GM12878 (cell line): Measurements from ENCODE around the gene TUT1. TPM values are rescaled to one million over a fixed set of nuclear protein-coding genes. Genes with fewer than 3 reads are reported as not detected.

Source experiments
- BCL3 ChIP-seq: IDR thresholded peaks from 2 replicates; pipeline ENCODE4 v1.6.1; 2011; ENCODE audit warnings: borderline replicate concordance, low read depth, mild to moderate bottlenecking, moderate library complexity, low read length; ENCODE audit not compliant: insufficient read depth, poor library complexity, severe bottlenecking
- CBFB ChIP-seq: IDR thresholded peaks from 2 replicates; pipeline ENCODE4 v1.6.1; 2016; ENCODE audit warnings: antibody characterized with exemption, low read depth
- CREM ChIP-seq: IDR thresholded peaks from 2 replicates; pipeline ENCODE4 v1.6.1; 2014; ENCODE audit warnings: antibody characterized with exemption, low read depth
- CTCF ChIP-seq, 3 experiments: IDR thresholded peaks in 2 of 3; conservative IDR thresholded peaks in 1 of 3; 2 replicates each; pipeline ENCODE4 v1.5.1; 2011; ENCODE audit warnings: low read depth in 3 of 3, low read length in 3 of 3, mild to moderate bottlenecking in 3 of 3, control low read depth in 2 of 3, moderate library complexity in 2 of 3, inconsistent platforms in 1 of 3, mixed read lengths in 1 of 3; ENCODE audit not compliant: control insufficient read depth in 2 of 3, insufficient read depth in 1 of 3; ENCODE audit errors: extremely low read depth in 1 of 3
- EED ChIP-seq: sonication (generic); IDR thresholded peaks from 2 replicates; pipeline ENCODE4 v1.6.1; 2016; ENCODE audit warnings: antibody characterized with exemption, low read depth
- EP300 ChIP-seq, 2 experiments: fragments of 150-350 bp in 1 of 2; IDR thresholded peaks; 2 replicates each; pipeline ENCODE4 v1.6.1; 2011 to 2012; ENCODE audit warnings: low read depth in 2 of 2, low read length in 2 of 2, borderline replicate concordance in 1 of 2, improper control_type of control experiment in 1 of 2, inconsistent platforms in 1 of 2; ENCODE audit not compliant: control insufficient read depth in 1 of 2
- ETV6 ChIP-seq, 2 experiments: fragments of 450-650 bp in 1 of 2; IDR thresholded peaks in 1 of 2; conservative IDR thresholded peaks in 1 of 2; 2 replicates each; pipeline ENCODE4 v1.6.1; 2014; ENCODE audit warnings: antibody characterized with exemption in 1 of 2, borderline replicate concordance in 1 of 2, low read depth in 1 of 2, mild to moderate bottlenecking in 1 of 2, moderate library complexity in 1 of 2
- FOXM1 ChIP-seq: IDR thresholded peaks from 2 replicates; pipeline ENCODE4 v1.6.1; 2012; ENCODE audit warnings: low read depth, mild to moderate bottlenecking, inconsistent platforms, low read length, moderate library complexity
- JUND ChIP-seq: IDR thresholded peaks from 2 replicates; pipeline ENCODE4 v1.6.1; 2012; ENCODE audit warnings: low read depth, mild to moderate bottlenecking, low read length, improper control_type of control experiment, moderate library complexity
- MEF2A ChIP-seq: IDR thresholded peaks from 2 replicates; pipeline ENCODE4 v1.6.1; 2011; ENCODE audit warnings: low read depth, mild to moderate bottlenecking, low read length, moderate library complexity; ENCODE audit not compliant: insufficient read depth
- NFIC ChIP-seq: IDR thresholded peaks from 2 replicates; pipeline ENCODE4 v1.6.1; 2012; ENCODE audit warnings: low read depth, mild to moderate bottlenecking, inconsistent platforms, low read length, moderate library complexity
- NR2F1 ChIP-seq: fragments of 450-650 bp; conservative IDR thresholded peaks from 2 replicates; pipeline ENCODE4 v1.6.1; 2017; ENCODE audit warnings: mild to moderate bottlenecking
- PAX8 ChIP-seq: fragments of 450-650 bp; IDR thresholded peaks from 2 replicates; pipeline ENCODE4 v1.6.1; 2017; ENCODE audit warnings: mild to moderate bottlenecking, moderate library complexity
- RAD21 ChIP-seq: IDR thresholded peaks from 2 replicates; pipeline ENCODE4 v1.6.1; 2011; ENCODE audit warnings: mild to moderate bottlenecking, low read depth, low read length, moderate library complexity; ENCODE audit not compliant: insufficient read depth
- RAD51 ChIP-seq: fragments of 450-650 bp; IDR thresholded peaks from 2 replicates; pipeline ENCODE4 v1.6.1; 2016; ENCODE audit warnings: moderate library complexity, mild to moderate bottlenecking, inconsistent platforms
- RUNX3 ChIP-seq: IDR thresholded peaks from 2 replicates; pipeline ENCODE4 v1.6.1; 2012; ENCODE audit warnings: low read length, inconsistent platforms
- STAT3 ChIP-seq: IDR thresholded peaks from 2 replicates; pipeline ENCODE4 v1.6.1; 2011; ENCODE audit warnings: low read depth, low read length, improper control_type of control experiment
- TCF7 ChIP-seq: IDR thresholded peaks from 2 replicates; pipeline ENCODE4 v1.6.1; 2014; ENCODE audit warnings: antibody characterized with exemption, borderline replicate concordance
- ZBED1 ChIP-seq: IDR thresholded peaks from 2 replicates; pipeline ENCODE4 v1.6.1; 2016; ENCODE audit warnings: borderline replicate concordance
- polyA plus RNA-seq, 11 experiments: library from polyadenylated mRNA; depleted of rRNA in 4 of 11; unstranded in 6 of 11; stranded (reverse) in 5 of 11; fragments of >200 nt; fragmentation: Nextera tagmentation in 4 of 11; fragmentation: Illumina TruSeq in 1 of 11; extraction: Ambion mirVana in 4 of 11; extraction: Trizol in 1 of 11; gene quantifications; 1 replicate in 1 of 11; 2 replicates in 10 of 11; pipeline versions ENCODE4 v1.2.1 to v1.2.3, GENCODE V29; 2011 to 2016; ENCODE audit warnings: inconsistent platforms in 2 of 11, missing spikeins in 2 of 11, low read depth in 1 of 11
- total RNA-seq, 4 experiments: library from RNA; depleted of rRNA in 3 of 4; stranded (reverse); fragments of >200 nt in 3 of 4; fragmentation: Illumina TruSeq in 1 of 4; extraction: Trizol in 1 of 4; gene quantifications; 2 replicates each; pipeline versions ENCODE4 v1.2.1 to v1.2.3, GENCODE V29; 2013 to 2021
- TF ChIP-seq, protein P1 (sequence below): fragments of 450-650 bp; IDR thresholded peaks from 2 replicates; pipeline ENCODE4 v1.6.1; 2016; ENCODE audit warnings: mild to moderate bottlenecking
- TF ChIP-seq, protein P2 (sequence below): fragments of 450-650 bp; IDR thresholded peaks from 2 replicates; pipeline ENCODE4 v1.6.1; 2016; ENCODE audit warnings: mild to moderate bottlenecking, moderate library complexity, borderline replicate concordance

TUT1 gene
- total and polyA plus RNA-seq, 10 of the 15 experiments (the other 5 are each of a cell fraction or from before 2014, with no cell fraction given) = 1.1 to 29.9 (median 16.2) TPM

DNA sequence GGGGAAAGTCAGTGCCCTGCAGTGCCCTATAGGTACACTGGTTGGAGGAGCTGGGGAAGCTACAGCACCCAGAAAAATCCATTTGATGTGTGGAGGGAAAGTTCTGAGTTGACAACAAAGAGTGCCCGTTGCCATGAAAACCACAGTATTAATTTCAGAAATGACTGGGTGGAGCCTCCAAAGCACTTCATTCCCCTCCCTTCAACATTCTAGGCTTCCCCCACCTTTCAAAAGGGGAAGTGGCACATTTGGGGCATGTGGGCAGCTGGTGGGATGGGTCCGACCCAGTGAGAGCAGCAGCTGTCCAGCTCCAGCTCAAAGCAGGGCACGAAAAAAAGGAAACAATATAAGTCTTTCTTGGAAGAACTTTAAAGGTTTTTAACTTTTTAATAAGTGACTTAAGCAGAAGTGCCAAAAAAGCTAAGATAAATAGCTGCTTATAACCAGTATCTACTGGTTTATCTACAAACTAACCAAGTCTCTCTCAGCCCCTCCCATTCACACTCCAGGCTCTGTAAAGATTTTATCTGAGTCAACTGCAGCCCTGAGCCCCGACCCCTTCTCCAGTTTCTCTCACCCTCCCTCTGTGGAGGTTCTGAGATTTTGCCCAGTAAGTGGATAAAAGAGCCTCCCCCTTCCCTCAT is 35.7 kb downstream of the TUT1 start (continued):
- TF ChIP-seq PAX8 (no peak), STAT3 (0 out of 2 replicates have a peak, but pooled peaks have one; percentile 64), EP300 (IDR thresholded peaks at IDR 0.05; ENCODE audit: borderline replicate concordance in 1 of 2, control insufficient read depth in 1 of 2, low read depth in 2 of 2, low read length in 2 of 2) (peak; percentile 91 to 93), TCF7 (peak; percentile 88), RUNX3 (peak; percentile 93), EED (peak; percentile 91), CTCF (IDR thresholded peaks at IDR 0.05 in 2 of 3, conservative IDR thresholded peaks at IDR 0.05 in 1 of 3; ENCODE audit: control insufficient read depth in 2 of 3, extremely low read depth in 1 of 3, insufficient read depth in 1 of 3, low read depth in 3 of 3, low read length in 3 of 3) (no peak), ETV6 (conservative IDR thresholded peaks at IDR 0.05 in 1 of 2, IDR thresholded peaks at IDR 0.05 in 1 of 2; ENCODE audit: borderline replicate concordance in 1 of 2, low read depth in 1 of 2) (peak in 1 of 2 experiments; percentile 54; a peak in 1 of 4 replicates), JUND (peak; percentile 56; the same call in 1 of the 2 replicates), FOXM1 (peak; percentile 72), CBFB (0 out of 2 replicates have a peak, but pooled peaks have one; percentile 56), NFIC (peak; percentile 77; the same call in 1 of the 2 replicates), BCL3 (peak; percentile 88), NR2F1 (peak; percentile 33; the same call in 1 of the 2 replicates), ZBED1 (peak; percentile 79; the same call in 1 of the 2 replicates), RAD21 (no peak), CREM (peak; percentile 77), RAD51 (peak; percentile 69), MEF2A (0 out of 2 replicates have a peak, but pooled peaks have one; percentile 22)
- TF ChIP-seq, protein P1, sequence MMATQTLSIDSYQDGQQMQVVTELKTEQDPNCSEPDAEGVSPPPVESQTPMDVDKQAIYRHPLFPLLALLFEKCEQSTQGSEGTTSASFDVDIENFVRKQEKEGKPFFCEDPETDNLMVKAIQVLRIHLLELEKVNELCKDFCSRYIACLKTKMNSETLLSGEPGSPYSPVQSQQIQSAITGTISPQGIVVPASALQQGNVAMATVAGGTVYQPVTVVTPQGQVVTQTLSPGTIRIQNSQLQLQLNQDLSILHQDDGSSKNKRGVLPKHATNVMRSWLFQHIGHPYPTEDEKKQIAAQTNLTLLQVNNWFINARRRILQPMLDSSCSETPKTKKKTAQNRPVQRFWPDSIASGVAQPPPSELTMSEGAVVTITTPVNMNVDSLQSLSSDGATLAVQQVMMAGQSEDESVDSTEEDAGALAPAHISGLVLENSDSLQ = 0 out of 2 replicates have a peak, but pooled peaks have one; percentile 22
- TF ChIP-seq, protein P2, sequence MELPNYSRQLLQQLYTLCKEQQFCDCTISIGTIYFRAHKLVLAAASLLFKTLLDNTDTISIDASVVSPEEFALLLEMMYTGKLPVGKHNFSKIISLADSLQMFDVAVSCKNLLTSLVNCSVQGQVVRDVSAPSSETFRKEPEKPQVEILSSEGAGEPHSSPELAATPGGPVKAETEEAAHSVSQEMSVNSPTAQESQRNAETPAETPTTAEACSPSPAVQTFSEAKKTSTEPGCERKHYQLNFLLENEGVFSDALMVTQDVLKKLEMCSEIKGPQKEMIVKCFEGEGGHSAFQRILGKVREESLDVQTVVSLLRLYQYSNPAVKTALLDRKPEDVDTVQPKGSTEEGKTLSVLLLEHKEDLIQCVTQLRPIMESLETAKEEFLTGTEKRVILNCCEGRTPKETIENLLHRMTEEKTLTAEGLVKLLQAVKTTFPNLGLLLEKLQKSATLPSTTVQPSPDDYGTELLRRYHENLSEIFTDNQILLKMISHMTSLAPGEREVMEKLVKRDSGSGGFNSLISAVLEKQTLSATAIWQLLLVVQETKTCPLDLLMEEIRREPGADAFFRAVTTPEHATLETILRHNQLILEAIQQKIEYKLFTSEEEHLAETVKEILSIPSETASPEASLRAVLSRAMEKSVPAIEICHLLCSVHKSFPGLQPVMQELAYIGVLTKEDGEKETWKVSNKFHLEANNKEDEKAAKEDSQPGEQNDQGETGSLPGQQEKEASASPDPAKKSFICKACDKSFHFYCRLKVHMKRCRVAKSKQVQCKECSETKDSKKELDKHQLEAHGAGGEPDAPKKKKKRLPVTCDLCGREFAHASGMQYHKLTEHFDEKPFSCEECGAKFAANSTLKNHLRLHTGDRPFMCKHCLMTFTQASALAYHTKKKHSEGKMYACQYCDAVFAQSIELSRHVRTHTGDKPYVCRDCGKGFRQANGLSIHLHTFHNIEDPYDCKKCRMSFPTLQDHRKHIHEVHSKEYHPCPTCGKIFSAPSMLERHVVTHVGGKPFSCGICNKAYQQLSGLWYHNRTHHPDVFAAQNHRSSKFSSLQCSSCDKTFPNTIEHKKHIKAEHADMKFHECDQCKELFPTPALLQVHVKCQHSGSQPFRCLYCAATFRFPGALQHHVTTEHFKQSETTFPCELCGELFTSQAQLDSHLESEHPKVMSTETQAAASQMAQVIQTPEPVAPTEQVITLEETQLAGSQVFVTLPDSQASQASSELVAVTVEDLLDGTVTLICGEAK = no peak
